Kidney (tissue), 14 donors: ENCODE measurements around the gene QRFP. TPM values are rescaled to one million over a fixed set of nuclear protein-coding genes. Genes with fewer than 3 reads are reported as not detected.

Experiments
- DNase-seq, 5 donors: peaks; one replicate each; pipeline ENCODE4 v3.0.0-alpha.2; 2013 to 2020
- FAIRE-seq: peaks from 2 replicates; lab custom pipeline; 2012; peaks lifted over from hg19 to GRCh38; lab: Jason Lieb, UNC
- H3K27ac ChIP-seq, 2 donors: one replicate each; pipeline ENCODE4 v1.7.0; 2013; ENCODE audit warnings: low read depth in 2 of 2, low read length in 2 of 2, inconsistent platforms in 1 of 2
- H3K27me3 ChIP-seq: one replicate; pipeline ENCODE4 v1.7.1; 2013; ENCODE audit warnings: low read length, inconsistent platforms; ENCODE audit not compliant: control insufficient read depth, insufficient read depth
- H3K36me3 ChIP-seq, 3 donors: one replicate each; pipeline versions ENCODE4 v1.7.0 to v1.7.1; 2013; ENCODE audit warnings: low read length in 3 of 3, control low read depth in 1 of 3, inconsistent platforms in 1 of 3; ENCODE audit not compliant: insufficient read depth in 3 of 3, control insufficient read depth in 2 of 3
- H3K4me1 ChIP-seq, 3 donors: one replicate each; pipeline versions ENCODE4 v1.7.0 to v1.7.1; 2013; ENCODE audit warnings: low read length in 3 of 3, inconsistent platforms in 1 of 3, low read depth in 1 of 3; ENCODE audit not compliant: control insufficient read depth in 2 of 3, insufficient read depth in 2 of 3
- H3K4me3 ChIP-seq, 3 donors: one replicate each; pipeline versions ENCODE4 v1.7.0 to v1.8.1; 2013; ENCODE audit warnings: low read length in 3 of 3, control low read depth in 1 of 3, inconsistent platforms in 1 of 3
- H3K9ac ChIP-seq, 3 donors: one replicate each; pipeline versions ENCODE4 v1.7.0 to v1.7.1; 2013; ENCODE audit warnings: low read length in 3 of 3, control low read depth in 1 of 3, inconsistent platforms in 1 of 3
- H3K9me3 ChIP-seq, 3 donors: one replicate each; pipeline versions ENCODE4 v1.7.0 to v1.7.1; 2013; ENCODE audit warnings: low read length in 3 of 3, control low read depth in 1 of 3, inconsistent platforms in 1 of 3; ENCODE audit not compliant: control insufficient read depth in 2 of 3, insufficient read depth in 1 of 3
- CTCF ChIP-seq: IDR thresholded peaks from 3 replicates; pipeline ENCODE4 v1.5.1; 2012; ENCODE audit warnings: mild to moderate bottlenecking, moderate library complexity, borderline replicate concordance; ENCODE audit not compliant: insufficient read depth; ENCODE audit errors: extremely low read depth
- intact Hi-C: fragments of 100-400 bp; cut with DNase I; formaldehyde crosslinking; loops from one replicate; pipeline ENCODE4 v1.11.1; 2022
- polyA plus RNA-seq: library from polyadenylated mRNA; stranded (reverse); fragments of 350-450 nt; fragmentation: Illumina TruSeq; extraction: RNeasy Lipid Tissue Mini Kit (QIAGEN cat#74804); gene quantifications from one replicate; pipeline ENCODE4 v1.2.3, GENCODE V29; 2014; ENCODE audit warnings: low read depth, low replicate concordance; ENCODE audit not compliant: insufficient read depth
- total RNA-seq: library from RNA; stranded (reverse); fragmentation: NEBNext Ultra II Directional; extraction: Animal tissue kit (Norgen Biotek cat#: 25700); gene quantifications from one replicate; pipeline ENCODE4 v1.2.1, GENCODE V29; 2021
- donor health status: control.
- donor health status: control.
- donor health status: control.
- donor health status: control.
- donor health status: control.
- donor health status: DM: yes; HTN: yes; CAD: no.
- donor health status: Normal renal cell carcinoma (clear cell type).

Gene QRFP
- total and polyA plus RNA-seq, 2 donors from 2014 or later: not detected

DNA sequence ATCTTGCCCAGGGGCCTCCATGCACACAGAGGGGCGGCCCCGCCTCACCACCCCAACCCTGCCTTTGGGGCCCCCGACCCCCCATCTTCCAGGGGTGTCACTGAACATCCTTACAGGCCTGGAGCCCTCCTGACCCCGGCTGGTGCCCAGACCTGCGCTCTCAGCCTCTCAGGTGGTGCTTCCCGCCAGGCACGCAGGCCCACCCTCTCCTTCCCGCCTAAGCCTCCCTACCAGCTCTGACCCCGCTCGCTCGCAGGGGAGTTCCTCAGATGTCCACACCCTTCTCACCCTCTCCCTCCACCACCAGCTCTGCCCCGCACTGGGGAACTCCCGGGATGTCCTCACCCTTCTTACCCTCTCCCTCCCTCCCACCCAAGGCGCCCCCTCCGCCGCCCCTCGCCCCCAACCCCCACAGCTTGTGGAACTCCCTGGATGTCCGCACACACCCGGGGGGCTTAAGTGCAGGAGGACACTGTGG is 12.3 kb upstream of the QRFP start:
- no peak overlapping the region for H3K27ac ChIP-seq
- DNase-seq (no peak), FAIRE-seq (no peak)
- H3K9me3 ChIP-seq: no peaks in the 10 kb centered on the region
- H3K27me3 ChIP-seq: no peaks in the 10 kb centered on the region
- no peak overlapping the region for H3K9ac ChIP-seq
- intact Hi-C loops: no loop called here
- H3K36me3 ChIP-seq: no peaks in the 10 kb centered on the region
- no peak overlapping the region for H3K4me3 ChIP-seq
- no peak for TF ChIP-seq CTCF
- H3K4me1 ChIP-seq: no peaks in the 10 kb centered on the region

GRCh38 chr9:130908146-130908877 is 11.7 kb upstream of the QRFP start:
- DNase-seq (no peak), FAIRE-seq (no peak)
- H3K4me1 ChIP-seq: no peaks in the 10 kb centered on the region
- no peak overlapping the region for H3K27ac ChIP-seq
- no peaks in the 10 kb centered on the region for H3K9me3 ChIP-seq
- H3K9ac ChIP-seq: no peak overlapping the region
- no peak overlapping the region for H3K4me3 ChIP-seq
- no peak for TF ChIP-seq CTCF
- intact Hi-C loops: no loop called here
- H3K27me3 ChIP-seq: no peaks in the 10 kb centered on the region
- no peaks in the 10 kb centered on the region for H3K36me3 ChIP-seq

GRCh38 chr9:130906735-130907416 is 10.3 kb upstream of the QRFP start:
- H3K4me3 ChIP-seq: no peak overlapping the region
- DNase-seq: no peak
- no peak for FAIRE-seq
- H3K9ac ChIP-seq: no peak overlapping the region
- H3K9me3 ChIP-seq: no peaks in the 10 kb centered on the region
- H3K27me3 ChIP-seq: no peaks in the 10 kb centered on the region
- no peak for TF ChIP-seq CTCF
- no peaks in the 10 kb centered on the region for H3K4me1 ChIP-seq
- no peak overlapping the region for H3K27ac ChIP-seq
- H3K36me3 ChIP-seq: no peaks in the 10 kb centered on the region
- intact Hi-C loops: no loop called here
